Activated CD8-positive, alpha-beta memory T cell treated with anti-CD3 and anti-CD28 coated beads, Interleukin-2, amount 10 ng/mL, durations not matched to agents 7 days and 5 days (primary cell): ENCODE results near the gene PTDSS2. TPM values are rescaled to one million over a fixed set of nuclear protein-coding genes. Genes with fewer than 3 reads are reported as not detected.

ENCODE experiments used
- ATAC-seq: fragments of 150-1000 bp; cut with Tn5 transposase; one replicate; pipeline ENCODE4 v1.10.0; 2021; ENCODE audit warnings: moderate library complexity
- CTCF ChIA-PET: fragments of 350-600 bp; sonication (Branson Sonifier 250); formaldehyde crosslinking; loops from one replicate; lab custom pipeline; 2021; ENCODE audit warnings: antibody characterized with exemption; lab: Charles Lee
- DNase-seq: peaks from one replicate; pipeline ENCODE4 v3.0.0-alpha.2; 2020
- H3K27ac Mint-ChIP-seq: one replicate; pipeline ENCODE4 v1.8.0; 2021; ENCODE audit warnings: mild to moderate bottlenecking, mixed read lengths
- H3K27me3 Mint-ChIP-seq: one replicate; pipeline ENCODE4 v1.8.0; 2021; ENCODE audit warnings: mixed read lengths
- H3K36me3 Mint-ChIP-seq: one replicate; pipeline ENCODE4 v1.8.0; 2021; ENCODE audit warnings: mild to moderate bottlenecking, mixed read lengths
- H3K4me1 Mint-ChIP-seq: one replicate; pipeline ENCODE4 v1.8.0; 2021; ENCODE audit warnings: mixed read lengths
- H3K4me3 Mint-ChIP-seq: one replicate; pipeline ENCODE4 v1.8.0; 2021; ENCODE audit warnings: mild to moderate bottlenecking, moderate library complexity, mixed read lengths
- H3K9me3 Mint-ChIP-seq: one replicate; pipeline ENCODE4 v1.8.0; 2022; ENCODE audit warnings: low read depth, mixed read lengths
- total RNA-seq, 2 experiments: library from RNA; stranded (reverse); gene quantifications; one replicate each; pipeline ENCODE4 v1.2.3, GENCODE V29; 2021

Gene PTDSS2
- total RNA-seq, 2 experiments from 2014 or later: 26.6 to 31.2 TPM

- ATAC-seq (no peak), DNase-seq (no peak)
- Mint-ChIP-seq H3K4me1 (peaks cover 40% of the 10 kb centered on the region), H3K36me3 (peaks cover 23% of the 10 kb centered on the region), H3K4me3 (no peak overlapping the region), H3K27me3 (no peaks in the 10 kb centered on the region), H3K9me3 (no peaks in the 10 kb centered on the region), H3K27ac (no peak overlapping the region)
- CTCF ChIA-PET: interaction anchor here (0.8 to 1.1 kb wide), 2 partner anchors 9 to 18 kb away, joined by 3 to 5 read pairs; no protein-coding TSS in a partner anchor
Measured at GRCh38 chr11:501001-501682, 51.1 kb downstream of the PTDSS2 start.

- Mint-ChIP-seq H3K4me1 (peaks cover 41% of the 10 kb centered on the region), H3K4me3 (no peak overlapping the region), H3K36me3 (peaks cover 21% of the 10 kb centered on the region), H3K27me3 (no peaks in the 10 kb centered on the region), H3K9me3 (no peaks in the 10 kb centered on the region), H3K27ac (peak overlapping the region; percentile 63)
- ATAC-seq: no peak
- no peak for DNase-seq
- CTCF ChIA-PET: interaction anchor here (0.8 to 1.1 kb wide), 2 partner anchors 10 to 17 kb away, joined by 3 to 5 read pairs; no protein-coding TSS in a partner anchor
Measured at GRCh38 chr11:501683-502287, 51.7 kb downstream of the PTDSS2 start.

- Mint-ChIP-seq H3K4me3 (no peak overlapping the region), H3K36me3 (peaks cover 14% of the 10 kb centered on the region), H3K4me1 (peaks cover 34% of the 10 kb centered on the region), H3K9me3 (no peaks in the 10 kb centered on the region), H3K27ac (peak overlapping the region; percentile 71), H3K27me3 (no peaks in the 10 kb centered on the region)
- DNase-seq (no peak), ATAC-seq (no peak)
- CTCF ChIA-PET: interaction anchor here (0.8 to 1.1 kb wide), 2 partner anchors 10 to 16 kb away, joined by 3 to 5 read pairs; no protein-coding TSS in a partner anchor
Measured at GRCh38 chr11:502288-503178, 52.5 kb downstream of the PTDSS2 start.

- CTCF ChIA-PET: interaction anchor here (0.7 to 4.1 kb wide), 3 partner anchors 47 to 53 kb away, joined by 3 to 33 read pairs (median 3); partner anchors contain the start of gene PTDSS2
- H3K27me3 Mint-ChIP-seq: no peaks in the 10 kb centered on the region
- peaks cover 34% of the 10 kb centered on the region for H3K4me1 Mint-ChIP-seq
- H3K9me3 Mint-ChIP-seq: no peaks in the 10 kb centered on the region
- peak overlapping the region; percentile 71 for H3K27ac Mint-ChIP-seq
- DNase-seq (peak; percentile 81), ATAC-seq (no peak)
- peaks cover 6% of the 10 kb centered on the region for H3K36me3 Mint-ChIP-seq
- H3K4me3 Mint-ChIP-seq: peak overlapping the region; percentile 88
Measured at GRCh38 chr11:503179-503981, 53.3 kb downstream of the PTDSS2 start.

GRCh38 chr11:504053-504993 is 54.2 kb downstream of the PTDSS2 start:
- CTCF ChIA-PET: interaction anchor here (0.7 to 4.1 kb wide), 4 partner anchors 11 to 54 kb away, joined by 3 to 33 read pairs (median 16); partner anchors contain the start of gene PTDSS2
- Mint-ChIP-seq H3K4me1 (peaks cover 35% of the 10 kb centered on the region), H3K27ac (peak overlapping the region; percentile 96), H3K36me3 (peaks cover 8% of the 10 kb centered on the region), H3K27me3 (no peaks in the 10 kb centered on the region), H3K9me3 (no peaks in the 10 kb centered on the region), H3K4me3 (peak overlapping the region; percentile 88)
- ATAC-seq (no peak), DNase-seq (no peak)

GRCh38 chr11:504994-505344 is 54.9 kb downstream of the PTDSS2 start:
- H3K27ac Mint-ChIP-seq: peak overlapping the region; percentile 96
- peak overlapping the region; percentile 88 for H3K4me3 Mint-ChIP-seq
- no peaks in the 10 kb centered on the region for H3K27me3 Mint-ChIP-seq
- no peaks in the 10 kb centered on the region for H3K9me3 Mint-ChIP-seq
- H3K36me3 Mint-ChIP-seq: peaks cover 10% of the 10 kb centered on the region
- H3K4me1 Mint-ChIP-seq: peaks cover 35% of the 10 kb centered on the region
- ATAC-seq (no peak), DNase-seq (no peak)
- CTCF ChIA-PET: interaction anchor here (0.6 to 4.1 kb wide), 4 partner anchors 14 to 221 kb away, joined by 3 to 33 read pairs (median 16); partner anchors contain the start of gene PTDSS2

- H3K27me3 Mint-ChIP-seq: no peaks in the 10 kb centered on the region
- DNase-seq (peak; percentile 98), ATAC-seq (peak; percentile 80)
- H3K4me3 Mint-ChIP-seq: peak overlapping the region; percentile 88
- H3K4me1 Mint-ChIP-seq: peaks cover 35% of the 10 kb centered on the region
- no peaks in the 10 kb centered on the region for H3K9me3 Mint-ChIP-seq
- peak overlapping the region; percentile 96 for H3K27ac Mint-ChIP-seq
- H3K36me3 Mint-ChIP-seq: peaks cover 13% of the 10 kb centered on the region
- CTCF ChIA-PET: interaction anchor here (0.8 to 4.1 kb wide), 9 partner anchors 12 to 256 kb away, joined by 3 to 33 read pairs (median 4); partner anchors contain the start of genes PTDSS2 and SIGIRR
Measured at GRCh38 chr11:506238-506994, 56.3 kb downstream of the PTDSS2 start.

- CTCF ChIA-PET: interaction anchor here (1.0 to 4.1 kb wide), 8 partner anchors 11 to 257 kb away, joined by 3 to 33 read pairs (median 4); partner anchors contain the start of genes PTDSS2 and SIGIRR
- ATAC-seq: peak; percentile 79
- Mint-ChIP-seq H3K4me3 (peak within 1 kb of the TSS; percentile 88), H3K9me3 (no peaks in the 10 kb centered on the region), H3K4me1 (peaks cover 32% of the 10 kb centered on the region), H3K27me3 (no peaks in the 10 kb centered on the region), H3K36me3 (peaks cover 10% of the 10 kb centered on the region), H3K27ac (peak within 1 kb of the TSS; percentile 96)
- peak; percentile 99 for DNase-seq
Measured at GRCh38 chr11:506995-507726, 57.1 kb downstream of the PTDSS2 start, which contains the start of gene RNH1. Gene RNH1 (minus strand): TSS chr11:507242. CDS start chr11:502162, 5,080 bp downstream.

GRCh38 chr11:507727-508515 is 57.8 kb downstream of the PTDSS2 start:
- Mint-ChIP-seq H3K36me3 (peaks cover 11% of the 10 kb centered on the region), H3K27ac (peak overlapping the region; percentile 68), H3K9me3 (no peaks in the 10 kb centered on the region), H3K4me3 (peak overlapping the region; percentile 88), H3K27me3 (no peaks in the 10 kb centered on the region), H3K4me1 (peaks cover 30% of the 10 kb centered on the region)
- DNase-seq: no peak
- CTCF ChIA-PET: interaction anchor here (1.1 to 3.5 kb wide), 2 partner anchors 11 to 55 kb away, joined by 3 to 29 read pairs; no protein-coding TSS in a partner anchor
- ATAC-seq: no peak

- H3K4me3 Mint-ChIP-seq: no peak overlapping the region
- no peaks in the 10 kb centered on the region for H3K27me3 Mint-ChIP-seq
- CTCF ChIA-PET: interaction anchor here (0.9 to 2.4 kb wide), 5 partner anchors 9 to 58 kb away, joined by 3 to 12 read pairs (median 3); partner anchors contain the start of gene HRAS
- peaks cover 22% of the 10 kb centered on the region for H3K4me1 Mint-ChIP-seq
- DNase-seq (no peak), ATAC-seq (no peak)
- H3K36me3 Mint-ChIP-seq: peaks cover 14% of the 10 kb centered on the region
- no peaks in the 10 kb centered on the region for H3K9me3 Mint-ChIP-seq
- H3K27ac Mint-ChIP-seq: no peak overlapping the region
Measured at GRCh38 chr11:508956-509355, 58.9 kb downstream of the PTDSS2 start.
